ENCODE results near the gene SLU7.

Gene SLU7

GRCh38 chr5:160363660-160364395, 55.1 kb downstream of the SLU7 start:
- 96% methylated on average over 10 of the region's 13 CpGs for WGBS (ENCODE audit: insufficient coverage)
- no peak for DNase-seq
- Histone ChIP-seq H3K36me3 (ENCODE audit: control insufficient read depth in 4 of 4, insufficient read depth in 4 of 4, low read length in 3 of 4) (no peaks in the 10 kb centered on the region), H3K4me1 (ENCODE audit: control extremely low read depth in 1 of 4, control insufficient read depth in 4 of 4, insufficient read depth in 4 of 4, low read length in 3 of 4) (no peaks in the 10 kb centered on the region), H3K27ac (ENCODE audit: insufficient read depth in 1 of 2, low read depth in 1 of 2, low read length in 2 of 2, poor library complexity in 1 of 2, severe bottlenecking in 2 of 2) (no peak overlapping the region), H3K27me3 (replicated peaks in 2 of 5; ENCODE audit: control insufficient read depth in 4 of 5, insufficient read depth in 5 of 5, low read length in 4 of 5) (peaks cover 0 to 5% (median 3%) of the 10 kb centered on the region in 5 experiments), H3K4me3 (ENCODE audit: control insufficient read depth in 1 of 7, extremely low read depth in 1 of 7, insufficient read depth in 4 of 7, low read depth in 2 of 7, low read length in 6 of 7) (no peak overlapping the region), H3K9me3 (ENCODE audit: control extremely low read depth in 1 of 5, control insufficient read depth in 4 of 5, insufficient read depth in 2 of 5, low read depth in 1 of 5, low read length in 4 of 5) (no peaks in the 10 kb centered on the region)
- CTCF ChIA-PET, result interaction anchor here (0.9 to 1.7 kb wide), 2 partner anchors 18 to 28 kb away, joined by 3 to 8 read pairs; no protein-coding TSS in a partner anchor
- POLR2A ChIA-PET, result no interaction called here

GRCh38 chr5:160363211-160363610, 55.7 kb downstream of the SLU7 start:
- Histone ChIP-seq H3K9me3 (ENCODE audit: control extremely low read depth in 1 of 5, control insufficient read depth in 4 of 5, insufficient read depth in 2 of 5, low read depth in 1 of 5, low read length in 4 of 5) (no peaks in the 10 kb centered on the region), H3K4me1 (ENCODE audit: control extremely low read depth in 1 of 4, control insufficient read depth in 4 of 4, insufficient read depth in 4 of 4, low read length in 3 of 4) (no peaks in the 10 kb centered on the region), H3K36me3 (ENCODE audit: control insufficient read depth in 4 of 4, insufficient read depth in 4 of 4, low read length in 3 of 4) (no peaks in the 10 kb centered on the region), H3K27me3 (replicated peaks in 2 of 5; ENCODE audit: control insufficient read depth in 4 of 5, insufficient read depth in 5 of 5, low read length in 4 of 5) (no peaks in the 10 kb centered on the region), H3K4me3 (ENCODE audit: control insufficient read depth in 1 of 7, extremely low read depth in 1 of 7, insufficient read depth in 4 of 7, low read depth in 2 of 7, low read length in 6 of 7) (no peak overlapping the region), H3K27ac (ENCODE audit: insufficient read depth in 1 of 2, low read depth in 1 of 2, low read length in 2 of 2, poor library complexity in 1 of 2, severe bottlenecking in 2 of 2) (no peak overlapping the region)
- ChIA-PET POLR2A (no interaction called here), CTCF (interaction anchor here (1.7 kb wide), 1 partner anchor 18 kb away, joined by 8 read pairs; no protein-coding TSS in a partner anchor)
- 100% methylated on average over 3 of the region's 3 CpGs for WGBS (ENCODE audit: insufficient coverage)
- DNase-seq, result no peak

GRCh38 chr5:160361624-160362228, 57.2 kb downstream of the SLU7 start:
- H3K9me3 ChIP-seq (ENCODE audit: control extremely low read depth in 1 of 5, control insufficient read depth in 4 of 5, insufficient read depth in 2 of 5, low read depth in 1 of 5, low read length in 4 of 5), result no peaks in the 10 kb centered on the region
- WGBS (ENCODE audit: insufficient coverage), result 88% methylated on average over 8 of the region's 9 CpGs
- POLR2A ChIA-PET, result no interaction called here
- H3K4me1 ChIP-seq (ENCODE audit: control extremely low read depth in 1 of 4, control insufficient read depth in 4 of 4, insufficient read depth in 4 of 4, low read length in 3 of 4), result no peaks in the 10 kb centered on the region
- CTCF ChIA-PET, result interaction anchor here (1.2 to 1.7 kb wide), 2 partner anchors 10 to 17 kb away, joined by 4 read pairs; no protein-coding TSS in a partner anchor
- no peaks in the 10 kb centered on the region for H3K27me3 ChIP-seq (replicated peaks in 2 of 5; ENCODE audit: control insufficient read depth in 4 of 5, insufficient read depth in 5 of 5, low read length in 4 of 5)
- no peak for DNase-seq
- no peak overlapping the region for H3K4me3 ChIP-seq (ENCODE audit: control insufficient read depth in 1 of 7, extremely low read depth in 1 of 7, insufficient read depth in 4 of 7, low read depth in 2 of 7, low read length in 6 of 7)
- no peaks in the 10 kb centered on the region for H3K36me3 ChIP-seq (ENCODE audit: control insufficient read depth in 4 of 4, insufficient read depth in 4 of 4, low read length in 3 of 4)
- H3K27ac ChIP-seq (ENCODE audit: insufficient read depth in 1 of 2, low read depth in 1 of 2, low read length in 2 of 2, poor library complexity in 1 of 2, severe bottlenecking in 2 of 2), result no peak overlapping the region

GRCh38 chr5:160360310-160360709, 58.6 kb downstream of the SLU7 start:
- H3K36me3 ChIP-seq (ENCODE audit: control insufficient read depth in 4 of 4, insufficient read depth in 4 of 4, low read length in 3 of 4), result no peaks in the 10 kb centered on the region
- WGBS (ENCODE audit: insufficient coverage), result 86% methylated on average over 1 of the region's 3 CpGs
- no peaks in the 10 kb centered on the region for H3K4me1 ChIP-seq (ENCODE audit: control extremely low read depth in 1 of 4, control insufficient read depth in 4 of 4, insufficient read depth in 4 of 4, low read length in 3 of 4)
- no peak for DNase-seq
- no peaks in the 10 kb centered on the region for H3K9me3 ChIP-seq (ENCODE audit: control extremely low read depth in 1 of 5, control insufficient read depth in 4 of 5, insufficient read depth in 2 of 5, low read depth in 1 of 5, low read length in 4 of 5)
- no peak overlapping the region for H3K27ac ChIP-seq (ENCODE audit: insufficient read depth in 1 of 2, low read depth in 1 of 2, low read length in 2 of 2, poor library complexity in 1 of 2, severe bottlenecking in 2 of 2)
- ChIA-PET CTCF (interaction anchor here (1.0 to 2.4 kb wide), 3 partner anchors 14 to 339 kb away, joined by 3 to 8 read pairs (median 3); no protein-coding TSS in a partner anchor), POLR2A (no interaction called here)
- no peak overlapping the region for H3K4me3 ChIP-seq (ENCODE audit: control insufficient read depth in 1 of 7, extremely low read depth in 1 of 7, insufficient read depth in 4 of 7, low read depth in 2 of 7, low read length in 6 of 7)
- no peaks in the 10 kb centered on the region for H3K27me3 ChIP-seq (replicated peaks in 2 of 5; ENCODE audit: control insufficient read depth in 4 of 5, insufficient read depth in 5 of 5, low read length in 4 of 5)

- Histone ChIP-seq H3K9me3 (ENCODE audit: control extremely low read depth in 1 of 5, control insufficient read depth in 4 of 5, insufficient read depth in 2 of 5, low read depth in 1 of 5, low read length in 4 of 5) (no peaks in the 10 kb centered on the region), H3K4me3 (ENCODE audit: control insufficient read depth in 1 of 7, extremely low read depth in 1 of 7, insufficient read depth in 4 of 7, low read depth in 2 of 7, low read length in 6 of 7) (no peak overlapping the region), H3K4me1 (ENCODE audit: control extremely low read depth in 1 of 4, control insufficient read depth in 4 of 4, insufficient read depth in 4 of 4, low read length in 3 of 4) (no peaks in the 10 kb centered on the region), H3K27me3 (replicated peaks in 2 of 5; ENCODE audit: control insufficient read depth in 4 of 5, insufficient read depth in 5 of 5, low read length in 4 of 5) (no peaks in the 10 kb centered on the region), H3K27ac (ENCODE audit: insufficient read depth in 1 of 2, low read depth in 1 of 2, low read length in 2 of 2, poor library complexity in 1 of 2, severe bottlenecking in 2 of 2) (no peak overlapping the region), H3K36me3 (ENCODE audit: control insufficient read depth in 4 of 4, insufficient read depth in 4 of 4, low read length in 3 of 4) (no peaks in the 10 kb centered on the region)
- no peak for DNase-seq
- 48% methylated on average over 3 of the region's 4 CpGs for WGBS (ENCODE audit: insufficient coverage)
- POLR2A ChIA-PET, result no interaction called here
- CTCF ChIA-PET, result interaction anchor here (0.5 to 2.4 kb wide), 5 partner anchors 14 to 338 kb away, joined by 3 to 8 read pairs (median 3); no protein-coding TSS in a partner anchor
These were observed 59.1 kb downstream of the SLU7 start for GRCh38 chr5:160359816-160360215.

GRCh38 chr5:160359242-160359641, 59.6 kb downstream of the SLU7 start:
- Histone ChIP-seq H3K27me3 (replicated peaks in 2 of 5; ENCODE audit: control insufficient read depth in 4 of 5, insufficient read depth in 5 of 5, low read length in 4 of 5) (no peaks in the 10 kb centered on the region), H3K4me3 (ENCODE audit: control insufficient read depth in 1 of 7, extremely low read depth in 1 of 7, insufficient read depth in 4 of 7, low read depth in 2 of 7, low read length in 6 of 7) (no peak overlapping the region), H3K9me3 (ENCODE audit: control extremely low read depth in 1 of 5, control insufficient read depth in 4 of 5, insufficient read depth in 2 of 5, low read depth in 1 of 5, low read length in 4 of 5) (no peaks in the 10 kb centered on the region), H3K27ac (ENCODE audit: insufficient read depth in 1 of 2, low read depth in 1 of 2, low read length in 2 of 2, poor library complexity in 1 of 2, severe bottlenecking in 2 of 2) (no peak overlapping the region), H3K4me1 (ENCODE audit: control extremely low read depth in 1 of 4, control insufficient read depth in 4 of 4, insufficient read depth in 4 of 4, low read length in 3 of 4) (no peaks in the 10 kb centered on the region), H3K36me3 (ENCODE audit: control insufficient read depth in 4 of 4, insufficient read depth in 4 of 4, low read length in 3 of 4) (no peaks in the 10 kb centered on the region)
- no peak for DNase-seq
- ChIA-PET POLR2A (interaction anchor here (0.6 kb wide), 1 partner anchor 25 kb away, joined by 5 read pairs; no protein-coding TSS in a partner anchor), CTCF (interaction anchor here (0.5 to 2.4 kb wide), 3 partner anchors 13 to 258 kb away, joined by 3 to 8 read pairs (median 3); no protein-coding TSS in a partner anchor)
- WGBS (ENCODE audit: insufficient coverage), result 0% methylated on average over 1 of the region's 1 CpG

- Histone ChIP-seq H3K9me3 (ENCODE audit: control extremely low read depth in 1 of 5, control insufficient read depth in 4 of 5, insufficient read depth in 2 of 5, low read depth in 1 of 5, low read length in 4 of 5) (no peaks in the 10 kb centered on the region), H3K27me3 (replicated peaks in 2 of 5; ENCODE audit: control insufficient read depth in 4 of 5, insufficient read depth in 5 of 5, low read length in 4 of 5) (no peaks in the 10 kb centered on the region), H3K27ac (ENCODE audit: insufficient read depth in 1 of 2, low read depth in 1 of 2, low read length in 2 of 2, poor library complexity in 1 of 2, severe bottlenecking in 2 of 2) (no peak overlapping the region), H3K4me3 (ENCODE audit: control insufficient read depth in 1 of 7, extremely low read depth in 1 of 7, insufficient read depth in 4 of 7, low read depth in 2 of 7, low read length in 6 of 7) (no peak overlapping the region), H3K4me1 (ENCODE audit: control extremely low read depth in 1 of 4, control insufficient read depth in 4 of 4, insufficient read depth in 4 of 4, low read length in 3 of 4) (no peaks in the 10 kb centered on the region), H3K36me3 (ENCODE audit: control insufficient read depth in 4 of 4, insufficient read depth in 4 of 4, low read length in 3 of 4) (no peaks in the 10 kb centered on the region)
- POLR2A ChIA-PET, result no interaction called here
- DNase-seq, result no peak
- WGBS (ENCODE audit: insufficient coverage), result 95% methylated on average over 3 of the region's 7 CpGs
- CTCF ChIA-PET, result interaction anchor here (1.3 to 1.6 kb wide), 3 partner anchors 10 to 18 kb away, joined by 3 to 5 read pairs (median 4); no protein-coding TSS in a partner anchor
These were observed 60.9 kb downstream of the SLU7 start for GRCh38 chr5:160357861-160358411.
